IPS DF 19.7 (cell line): ENCODE measurements around the gene MLC1.

Experiments
- DNase-seq: peaks from one replicate; pipeline ENCODE4 v3.0.0-alpha.2; 2013; ENCODE audit warnings: low read depth, low spot score

Gene MLC1

GRCh38 chr22:50076646-50077535, 8.3 kb downstream of the MLC1 start:
- no peak for DNase-seq

GRCh38 chr22:50074551-50075530, 10.4 kb downstream of the MLC1 start:
- DNase-seq, result no peak

- no peak for DNase-seq
Measured at GRCh38 chr22:50074056-50074455, 11.2 kb downstream of the MLC1 start.

GRCh38 chr22:50072714-50073538, 12.3 kb downstream of the MLC1 start:
- no peak for DNase-seq

- DNase-seq, result no peak
Measured at GRCh38 chr22:50072167-50072555, 13.1 kb downstream of the MLC1 start.

GRCh38 chr22:50071432-50072166, 13.6 kb downstream of the MLC1 start:
- no peak for DNase-seq

- DNase-seq, result no peak
Measured at GRCh38 chr22:50070366-50070765, 14.9 kb downstream of the MLC1 start.

- DNase-seq, result no peak
Measured at GRCh38 chr22:50068096-50068495, 17.1 kb downstream of the MLC1 start.

- DNase-seq, result no peak
Measured at GRCh38 chr22:50067244-50067643, 18.0 kb downstream of the MLC1 start.

GRCh38 chr22:50064453-50064852, 20.8 kb downstream of the MLC1 start:
- no peak for DNase-seq

GRCh38 chr22:50063589-50064393, 21.4 kb downstream of the MLC1 start:
- no peak for DNase-seq

- no peak for DNase-seq
Measured at GRCh38 chr22:50062509-50063135, 22.6 kb downstream of the MLC1 start.

GRCh38 chr22:50061824-50062355, 23.3 kb downstream of the MLC1 start:
- DNase-seq, result no peak

GRCh38 chr22:50061141-50061823, 23.9 kb downstream of the MLC1 start:
- DNase-seq, result no peak

- no peak for DNase-seq
Measured at GRCh38 chr22:50060441-50061140, 24.6 kb downstream of the MLC1 start.

GRCh38 chr22:50059881-50060262, 25.4 kb downstream of the MLC1 start:
- DNase-seq, result no peak

- DNase-seq, result peak; percentile 42
Measured at GRCh38 chr22:50058906-50059880, 26.0 kb downstream of the MLC1 start.
